GM19351 (cell line): ENCODE measurements around the gene ZNF557.
A peak's percentile ranks its signal among the peaks of the same experiment; 100 is the strongest.
"Not testable (repeated sequence)": the region's sequence is repeated elsewhere in the genome, so short reads cannot be mapped to it uniquely, and the experiment has no call there.

Source experiments
- ATAC-seq: cut with Tn5 transposase; IDR thresholded peaks from one replicate; pipeline ENCODE4 v1.9.1; 2021; ENCODE audit warnings: mild to moderate bottlenecking, moderate library complexity; ENCODE audit not compliant: unreplicated experiment

The ZNF557 gene

GRCh38 chr19:7069042-7069903 is at the start of gene ZNF557:
Gene ZNF557 (plus strand): TSS chr19:7069703. CDS start chr19:7075075, 5,372 bp downstream.
- ATAC-seq, result peak; percentile 89

- not testable (repeated sequence) for ATAC-seq
Measured at GRCh38 chr19:7021331-7021730, 48.2 kb upstream of the ZNF557 start, which contains the start of gene MBD3L2B. Gene MBD3L2B (minus strand): TSS chr19:7021431. CDS start chr19:7021397, 34 bp downstream.

- not testable (repeated sequence) for ATAC-seq
Measured at GRCh38 chr19:7028790-7029189, 40.7 kb upstream of the ZNF557 start.

- ATAC-seq, result not testable (repeated sequence)
Measured at GRCh38 chr19:7030278-7030677, 39.2 kb upstream of the ZNF557 start, which contains the start of gene MBD3L5. Gene MBD3L5 (plus strand): TSS chr19:7030578. CDS start chr19:7030612, 34 bp downstream.

GRCh38 chr19:7040079-7040478 is 29.4 kb upstream of the ZNF557 start, which contains the start of gene MBD3L4:
Gene MBD3L4 (minus strand): TSS chr19:7040179. CDS start chr19:7040144, 35 bp downstream.
- not testable (repeated sequence) for ATAC-seq

- ATAC-seq, result not testable (repeated sequence)
Measured at GRCh38 chr19:7041563-7041962, 27.9 kb upstream of the ZNF557 start.

GRCh38 chr19:7049021-7049420 is 20.5 kb upstream of the ZNF557 start, which contains the start of gene MBD3L2:
Gene MBD3L2 (plus strand): TSS chr19:7049321. CDS start chr19:7049374, 53 bp downstream.
- ATAC-seq, result not testable (repeated sequence)

GRCh38 chr19:7051421-7051820 is 18.1 kb upstream of the ZNF557 start:
- not testable (repeated sequence) for ATAC-seq

- ATAC-seq, result not testable (repeated sequence)
Measured at GRCh38 chr19:7052896-7053295, 16.6 kb upstream of the ZNF557 start.

- ATAC-seq, result not testable (repeated sequence)
Measured at GRCh38 chr19:7054635-7055368, 14.7 kb upstream of the ZNF557 start.

GRCh38 chr19:7055679-7056078 is 13.8 kb upstream of the ZNF557 start:
- ATAC-seq, result not testable (repeated sequence)

- ATAC-seq, result not testable (repeated sequence)
Measured at GRCh38 chr19:7056371-7056770, 13.1 kb upstream of the ZNF557 start.

GRCh38 chr19:7058576-7058975 is 10.9 kb upstream of the ZNF557 start, which contains the start of gene MBD3L3:
Gene MBD3L3 (minus strand): TSS chr19:7058676. CDS start chr19:7058605, 71 bp downstream.
- ATAC-seq, result not testable (repeated sequence)

- not testable (repeated sequence) for ATAC-seq
Measured at GRCh38 chr19:7059977-7060376, 9.5 kb upstream of the ZNF557 start.

- ATAC-seq, result no peak
Measured at GRCh38 chr19:7063339-7063738, 6.2 kb upstream of the ZNF557 start.

GRCh38 chr19:7063764-7064418 is 5.6 kb upstream of the ZNF557 start:
- ATAC-seq, result no peak

GRCh38 chr19:7067122-7067521 is 2.4 kb upstream of the ZNF557 start:
- ATAC-seq, result not testable (repeated sequence)

- no peak for ATAC-seq
Measured at GRCh38 chr19:7067716-7068115, 1.8 kb upstream of the ZNF557 start.

GRCh38 chr19:7068599-7068998 is 904 bp upstream of the ZNF557 start:
- no peak for ATAC-seq

GRCh38 chr19:7069904-7070226 is 362 bp downstream of the ZNF557 start:
- peak; percentile 26 for ATAC-seq

GRCh38 chr19:7072541-7072940 is 3.0 kb downstream of the ZNF557 start:
- ATAC-seq, result no peak
